H9 (cell line): Measurements from ENCODE around the gene NEU3. TPM values are rescaled to one million over a fixed set of nuclear protein-coding genes. Genes with fewer than 3 reads are reported as not detected.

ENCODE experiments used
- DNase-seq: peaks from one replicate; pipeline ENCODE4 v3.0.0-alpha.2; 2017
- H2AFZ ChIP-seq: one replicate; pipeline ENCODE4 v1.6.1; 2013; ENCODE audit warnings: mild to moderate bottlenecking, low read length, control low read depth, moderate library complexity
- H2AK5ac ChIP-seq: 2 replicates; pipeline ENCODE4 v1.6.1; 2013; ENCODE audit warnings: low read length, control low read depth, mixed read lengths; ENCODE audit not compliant: insufficient read length
- H2BK120ac ChIP-seq: one replicate; pipeline ENCODE4 v1.6.1; 2013; ENCODE audit warnings: low read depth, mild to moderate bottlenecking, low read length, control low read depth, inconsistent platforms; ENCODE audit not compliant: poor library complexity, severe bottlenecking
- H2BK12ac ChIP-seq: 2 replicates; pipeline ENCODE4 v1.6.1; 2013; ENCODE audit warnings: low read length, control low read depth, mixed read lengths, low read depth; ENCODE audit not compliant: insufficient read length
- H2BK15ac ChIP-seq: 2 replicates; pipeline ENCODE4 v1.6.1; 2013; ENCODE audit warnings: low read depth, low read length, control low read depth
- H2BK20ac ChIP-seq: one replicate; pipeline ENCODE4 v1.6.1; 2013; ENCODE audit warnings: low read depth, mild to moderate bottlenecking, low read length, control low read depth, inconsistent platforms; ENCODE audit not compliant: poor library complexity, severe bottlenecking
- H2BK5ac ChIP-seq: 2 replicates; pipeline ENCODE4 v1.6.1; 2013; ENCODE audit warnings: low read length, control low read depth, mixed read lengths; ENCODE audit not compliant: insufficient read length
- H3K14ac ChIP-seq: 2 replicates; pipeline ENCODE4 v1.6.1; 2013; ENCODE audit warnings: low read length, control low read depth; ENCODE audit not compliant: insufficient read depth
- H3K18ac ChIP-seq: 2 replicates; pipeline ENCODE4 v1.6.1; 2013; ENCODE audit warnings: low read depth, mild to moderate bottlenecking, mixed read lengths, low read length, control low read depth; ENCODE audit not compliant: insufficient read length
- H3K23ac ChIP-seq: 2 replicates; pipeline ENCODE4 v1.6.1; 2013; ENCODE audit warnings: low read length, control low read depth, mixed read lengths, low read depth; ENCODE audit not compliant: insufficient read length
- H3K23me2 ChIP-seq: 2 replicates; pipeline ENCODE4 v1.6.1; 2013; ENCODE audit warnings: low read depth, mild to moderate bottlenecking, mixed read lengths, low read length, control low read depth; ENCODE audit not compliant: insufficient read length, poor library complexity, severe bottlenecking
- H3K27ac ChIP-seq: 2 replicates; pipeline ENCODE4 v1.5.1; 2013; ENCODE audit warnings: low read length, control low read depth, mixed read lengths, low read depth; ENCODE audit not compliant: insufficient read length
- H3K27me3 ChIP-seq: 2 replicates; pipeline ENCODE4 v1.6.1; 2013; ENCODE audit warnings: low read length, control low read depth, inconsistent platforms; ENCODE audit not compliant: insufficient read depth
- H3K4ac ChIP-seq: 2 replicates; pipeline ENCODE4 v1.6.1; 2013; ENCODE audit warnings: low read depth, mild to moderate bottlenecking, control low read depth, inconsistent platforms, low read length, moderate library complexity
- H3K4me1 ChIP-seq: 2 replicates; pipeline ENCODE4 v1.6.1; 2013; ENCODE audit warnings: low read length, control low read depth, inconsistent platforms; ENCODE audit not compliant: insufficient read depth
- H3K4me2 ChIP-seq: 2 replicates; pipeline ENCODE4 v1.6.1; 2013; ENCODE audit warnings: low read length, control low read depth, mixed read lengths; ENCODE audit not compliant: insufficient read length, insufficient read depth
- H3K56ac ChIP-seq: 2 replicates; pipeline ENCODE4 v1.6.1; 2013; ENCODE audit warnings: low read depth, mild to moderate bottlenecking, mixed read lengths, low read length, control low read depth; ENCODE audit not compliant: insufficient read length
- H3K79me1 ChIP-seq: 2 replicates; pipeline ENCODE4 v1.6.1; 2013; ENCODE audit warnings: low read depth, mild to moderate bottlenecking, moderate library complexity, low read length, control low read depth, inconsistent platforms; ENCODE audit not compliant: insufficient read depth, poor library complexity, severe bottlenecking
- H3K79me2 ChIP-seq: 2 replicates; pipeline ENCODE4 v1.6.1; 2013; ENCODE audit warnings: low read length, control low read depth, inconsistent platforms; ENCODE audit not compliant: insufficient read depth
- H3K9ac ChIP-seq: 2 replicates; pipeline ENCODE4 v1.6.1; 2013; ENCODE audit warnings: low read length, control low read depth, mixed read lengths; ENCODE audit not compliant: insufficient read length; ENCODE audit errors: extremely low read depth
- H3K9me3 ChIP-seq: one replicate; pipeline ENCODE4 v1.6.1; 2013; ENCODE audit warnings: low read depth, low read length, inconsistent platforms; ENCODE audit not compliant: control insufficient read depth
- H3T11ph ChIP-seq: one replicate; pipeline ENCODE4 v1.6.1; 2013; ENCODE audit warnings: mild to moderate bottlenecking, low read length, control low read depth, inconsistent platforms
- H4K20me1 ChIP-seq: one replicate; pipeline ENCODE4 v1.6.1; 2013; ENCODE audit not compliant: control insufficient read depth, insufficient read length, insufficient read depth
- H4K5ac ChIP-seq: 2 replicates; pipeline ENCODE4 v1.6.1; 2013; ENCODE audit warnings: low read depth, mild to moderate bottlenecking, mixed read lengths, low read length, control low read depth; ENCODE audit not compliant: insufficient read length
- H4K8ac ChIP-seq: replicated peaks from 2 replicates; pipeline ENCODE4 v1.6.1; 2013; ENCODE audit warnings: low read length, control low read depth, mixed read lengths, low read depth; ENCODE audit not compliant: insufficient read length
- H4K91ac ChIP-seq: 2 replicates; pipeline ENCODE4 v1.6.1; 2013; ENCODE audit warnings: low read depth, mild to moderate bottlenecking, moderate library complexity, mixed read lengths, low read length, control low read depth; ENCODE audit not compliant: insufficient read length
- H3K27ac Mint-ChIP-seq, 3 experiments: 2 replicates in 2 of 3; 3 replicates in 1 of 3; pipeline ENCODE4 v1.8.0; 2020 to 2021; ENCODE audit warnings: mixed read lengths in 3 of 3, mild to moderate bottlenecking in 1 of 3, moderate library complexity in 1 of 3
- H3K27me3 Mint-ChIP-seq: 2 replicates; pipeline ENCODE4 v1.8.0; 2021; ENCODE audit warnings: low read depth, mild to moderate bottlenecking, moderate library complexity, mixed read lengths
- H3K36me3 Mint-ChIP-seq, 3 experiments: 2 replicates in 2 of 3; 3 replicates in 1 of 3; pipeline ENCODE4 v1.8.0; 2020 to 2021; ENCODE audit warnings: low read depth in 3 of 3, mixed read lengths in 3 of 3; ENCODE audit not compliant: insufficient read depth in 1 of 3
- H3K4me1 Mint-ChIP-seq, 2 experiments: 2 replicates each; pipeline ENCODE4 v1.8.0; 2020; ENCODE audit warnings: mixed read lengths in 2 of 2
- H3K4me3 Mint-ChIP-seq, 2 experiments: 2 replicates in 1 of 2; 3 replicates in 1 of 2; pipeline ENCODE4 v1.8.0; 2020 to 2021; ENCODE audit warnings: mild to moderate bottlenecking in 2 of 2, mixed read lengths in 2 of 2, moderate library complexity in 1 of 2
- H3K9me3 Mint-ChIP-seq, 2 experiments: 2 replicates in 1 of 2; 3 replicates in 1 of 2; pipeline ENCODE4 v1.8.0; 2020; ENCODE audit warnings: mild to moderate bottlenecking in 2 of 2, mixed read lengths in 2 of 2, moderate library complexity in 1 of 2
- CTCF ChIP-seq: fragments of 200-600 bp; sonication (generic); conservative IDR thresholded peaks from 3 replicates; pipeline ENCODE4 v1.8.0; 2021; ENCODE audit warnings: antibody characterized with exemption, mild to moderate bottlenecking
- WGBS: extraction: QIAGEN DNeasy Blood & Tissue Kit; methylation state at CpG from one replicate; pipeline ENCODE4 v1.1.7; 2013; ENCODE audit warnings: missing lambda C conversion rate, low lambda C conversion rate, mixed read lengths; ENCODE audit not compliant: insufficient read length; ENCODE audit errors: extremely low coverage; 5-methylcytosine and 5-hydroxymethylcytosine counted together
- total RNA-seq: library from RNA; stranded (reverse); gene quantifications from 2 replicates; pipeline ENCODE4 v1.2.1, GENCODE V29; 2021

NEU3 gene
- total RNA-seq, 1 experiment from 2014 or later = 15.9 TPM

DNA sequence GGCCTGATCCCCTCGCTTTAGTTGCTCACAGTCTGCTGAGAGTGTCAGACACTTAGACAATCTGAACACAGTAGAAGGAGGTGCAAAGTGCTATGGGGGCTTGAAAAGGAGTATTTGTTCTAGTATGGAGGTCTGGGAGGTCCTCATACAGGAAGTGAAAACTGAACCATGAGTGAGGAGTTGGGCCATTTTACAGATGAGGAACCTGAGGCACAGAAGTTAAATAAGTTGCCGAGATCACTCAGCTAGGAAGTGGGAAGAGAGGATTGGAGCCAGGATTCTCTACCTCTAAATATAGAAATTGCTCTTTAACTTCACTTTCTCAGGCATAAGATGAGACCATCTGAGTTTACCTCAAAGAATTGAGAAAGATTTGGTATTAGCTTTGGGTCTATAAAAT, 4.0 kb upstream of the NEU3 start:
- DNase-seq = no peak
- Histone ChIP-seq H4K5ac (no peak overlapping the region), H4K20me1 (no peaks in the 10 kb centered on the region), H3K56ac (no peak overlapping the region), H3K79me1 (no peaks in the 10 kb centered on the region), H3K14ac (no peak overlapping the region), H2BK12ac (no peak overlapping the region), H3K27me3 (no peaks in the 10 kb centered on the region), H2BK15ac (no peak overlapping the region), H3K27ac (no peak overlapping the region), H3K4me2 (no peak overlapping the region), H3T11ph (no peak overlapping the region), H3K4me1 (no peaks in the 10 kb centered on the region), H2BK20ac (no peak overlapping the region), H3K9me3 (no peaks in the 10 kb centered on the region), H2AK5ac (no peak overlapping the region), H3K18ac (no peak overlapping the region), H4K8ac (no peak overlapping the region), H2AFZ (no peak overlapping the region), H2BK5ac (no peak overlapping the region), H3K23ac (no peak overlapping the region), H3K9ac (no peak overlapping the region), H2BK120ac (no peak overlapping the region), H3K79me2 (no peaks in the 10 kb centered on the region), H3K23me2 (peaks cover 8% of the 10 kb centered on the region), H4K91ac (no peak overlapping the region), H3K4ac (no peak overlapping the region)
- Mint-ChIP-seq H3K36me3 (peaks cover 0 to 5% (median 4%) of the 10 kb centered on the region in 3 experiments; a peak in 2 of 7 replicates), H3K9me3 (no peaks in the 10 kb centered on the region), H3K27me3 (no peaks in the 10 kb centered on the region), H3K27ac (peak overlapping the region in 1 of 3 experiments; percentile 7; a peak in 2 of 7 replicates), H3K4me1 (peaks cover 5 to 6% of the 10 kb centered on the region in 2 experiments), H3K4me3 (no peak overlapping the region)
- no CpG with 5 or more reads among the region's 2 CpGs for WGBS
- TF ChIP-seq CTCF = no peak
